HG03159 (cell line): ENCODE measurements around the gene FGD2.
"Not testable (repeated sequence)": the region's sequence is repeated elsewhere in the genome, so short reads cannot be mapped to it uniquely, and the experiment has no call there.

Experiments
- ATAC-seq: cut with Tn5 transposase; IDR thresholded peaks from one replicate; pipeline ENCODE4 v1.9.1; 2021; ENCODE audit warnings: mild to moderate bottlenecking, moderate library complexity; ENCODE audit not compliant: unreplicated experiment

Gene FGD2

DNA sequence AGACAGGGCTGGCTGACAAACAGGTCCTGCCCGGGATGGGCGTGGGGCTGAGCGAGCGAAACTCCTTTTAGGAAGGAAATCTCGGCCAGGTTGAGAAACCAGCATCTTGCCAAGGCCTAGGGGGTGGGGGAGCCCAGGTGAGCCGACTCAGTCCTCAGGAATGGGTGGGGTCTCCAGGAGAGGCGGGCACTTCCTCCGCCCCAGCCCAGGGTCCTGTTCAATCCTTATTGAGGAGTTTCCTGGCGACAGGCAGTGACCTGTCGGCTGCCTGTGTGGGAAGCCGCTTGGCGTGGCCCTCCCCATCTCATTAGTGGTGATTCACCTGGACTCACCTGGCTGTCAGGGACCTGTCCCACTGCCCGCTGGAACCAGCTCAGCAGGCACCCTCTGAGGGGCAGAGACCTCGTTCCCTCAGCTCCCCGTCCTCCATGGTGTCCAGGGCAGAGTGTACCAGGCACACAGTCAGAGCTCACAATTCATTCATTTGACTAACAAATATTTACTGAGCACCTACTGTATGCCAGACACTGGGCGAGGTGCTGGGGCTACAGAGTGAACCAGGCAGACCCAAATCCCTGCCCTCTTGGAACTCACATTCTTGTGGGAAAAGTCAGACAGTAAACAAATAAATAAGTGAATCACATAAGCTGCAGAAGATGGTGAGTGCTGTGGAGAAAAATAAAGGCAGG lies 51.1 kb downstream of the FGD2 start:
- ATAC-seq, result no peak

DNA sequence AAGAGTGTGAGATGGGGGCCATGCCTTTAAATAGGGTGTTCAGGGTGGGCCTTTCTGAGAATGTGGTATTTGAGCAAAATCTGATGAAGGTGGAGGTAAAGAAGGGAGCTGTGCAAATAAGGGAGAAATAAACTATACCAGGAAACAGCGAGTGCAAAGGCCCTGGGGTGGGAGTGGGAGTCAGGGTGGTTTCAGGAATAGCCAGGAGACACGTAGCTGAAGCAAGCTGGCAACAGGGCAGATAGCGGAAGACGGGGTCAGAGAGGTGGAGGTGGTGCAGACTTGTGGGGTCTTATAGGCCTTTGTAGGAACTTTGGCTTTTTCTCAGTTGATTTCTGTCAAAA lies 51.6 kb downstream of the FGD2 start:
- ATAC-seq, result no peak

DNA sequence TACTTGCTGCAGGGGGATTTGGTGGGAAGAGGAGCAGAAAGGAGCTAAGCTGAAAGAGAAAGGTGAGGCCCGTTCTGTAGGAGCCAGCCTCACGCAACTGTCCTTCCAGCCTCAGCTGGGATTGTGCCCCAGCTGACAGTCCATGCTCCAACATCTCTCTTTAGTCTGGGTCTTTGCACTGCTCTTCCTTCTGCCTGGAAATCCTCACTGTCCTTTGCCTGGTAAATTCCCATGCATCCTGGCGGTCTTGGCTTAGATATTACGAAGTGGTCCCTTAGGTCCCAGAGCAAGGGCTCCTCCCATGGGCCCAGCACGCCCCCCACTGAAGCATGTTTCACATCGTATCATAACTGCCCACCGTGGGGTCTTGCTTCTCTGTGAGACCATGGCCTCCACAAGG lies 52.2 kb downstream of the FGD2 start:
- ATAC-seq, result no peak

DNA sequence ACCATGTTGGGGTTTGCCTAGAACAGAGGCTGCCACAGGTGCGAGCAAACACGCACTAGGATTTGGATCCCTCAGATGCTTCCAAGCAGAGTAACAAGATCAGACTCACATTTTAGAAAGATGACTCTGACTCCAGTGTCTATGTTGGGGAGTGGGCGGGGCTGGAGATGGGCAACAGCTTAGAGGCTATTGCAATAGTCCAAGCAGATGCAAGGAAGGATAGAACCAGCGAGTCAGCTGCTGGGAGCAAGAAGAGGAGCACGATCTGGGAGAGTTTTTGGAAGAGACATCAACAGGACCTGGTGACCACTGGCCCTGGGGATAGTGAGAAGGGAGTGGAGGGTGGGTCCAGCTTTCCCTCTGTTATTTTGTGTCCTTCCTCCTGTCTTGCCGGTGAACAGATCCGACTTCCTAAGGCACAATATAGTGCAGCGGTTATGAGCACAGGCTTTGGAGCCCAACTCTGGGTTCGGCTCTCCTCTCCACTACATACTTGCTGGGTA lies 52.7 kb downstream of the FGD2 start:
- ATAC-seq, result no peak

DNA sequence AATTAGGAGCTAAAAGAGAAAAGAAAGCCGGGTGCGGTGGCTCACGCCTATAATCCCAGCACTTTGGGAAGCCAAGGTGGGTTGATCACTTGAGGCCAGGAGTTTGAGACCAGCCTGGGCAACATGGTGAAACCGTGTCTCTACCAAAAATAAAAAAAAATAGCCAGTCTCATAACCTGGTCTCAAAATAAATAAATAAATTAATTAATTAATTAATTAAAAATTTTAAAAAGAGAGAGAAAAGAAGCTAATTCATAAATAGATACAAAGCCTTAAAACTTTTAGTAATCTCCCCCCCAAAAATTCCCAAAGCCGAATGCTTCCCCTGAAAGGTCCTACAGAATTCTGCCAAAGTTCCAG lies 53.5 kb downstream of the FGD2 start:
- not testable (repeated sequence) for ATAC-seq

DNA sequence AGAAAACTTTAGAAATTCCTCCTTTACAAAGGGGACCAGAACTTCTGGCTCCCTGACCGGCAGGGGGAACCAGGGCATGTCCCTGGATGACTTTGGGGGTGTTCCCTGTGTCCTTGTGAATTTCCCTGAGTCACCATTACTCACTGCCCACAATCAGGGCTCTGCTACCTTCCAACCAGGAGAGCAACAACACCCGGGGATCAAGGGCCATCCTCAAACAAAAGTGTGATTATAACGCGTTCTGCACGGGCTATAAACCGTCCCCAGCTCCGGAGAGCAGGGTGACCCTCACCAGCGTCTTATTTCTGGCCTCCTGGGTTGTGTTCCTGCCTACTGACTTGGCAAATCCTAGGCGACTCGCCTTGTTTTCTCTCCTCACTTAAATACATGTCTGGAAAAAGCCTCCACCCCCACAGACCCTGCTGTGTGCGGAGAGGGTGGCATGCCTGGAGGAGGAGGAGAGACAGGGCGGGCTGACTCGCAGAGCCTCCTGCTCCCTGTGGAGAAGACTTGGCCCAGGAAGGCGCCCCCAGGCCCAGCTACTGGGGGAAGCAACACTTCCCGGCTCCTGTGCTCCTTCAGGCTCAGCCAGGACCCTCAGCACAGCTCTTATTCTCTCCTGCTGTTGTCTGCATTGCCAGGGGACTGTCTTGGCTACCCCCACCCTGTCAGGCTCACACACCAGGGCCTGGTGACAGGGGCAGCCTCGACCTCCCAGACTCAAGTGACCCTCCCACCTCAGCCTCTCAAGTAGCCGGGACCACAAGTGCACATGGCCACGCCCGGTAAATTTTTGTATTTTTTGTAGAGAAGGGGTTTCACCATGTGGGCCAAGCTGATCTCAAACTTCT lies 54.1 kb downstream of the FGD2 start:
- no peak for ATAC-seq

DNA sequence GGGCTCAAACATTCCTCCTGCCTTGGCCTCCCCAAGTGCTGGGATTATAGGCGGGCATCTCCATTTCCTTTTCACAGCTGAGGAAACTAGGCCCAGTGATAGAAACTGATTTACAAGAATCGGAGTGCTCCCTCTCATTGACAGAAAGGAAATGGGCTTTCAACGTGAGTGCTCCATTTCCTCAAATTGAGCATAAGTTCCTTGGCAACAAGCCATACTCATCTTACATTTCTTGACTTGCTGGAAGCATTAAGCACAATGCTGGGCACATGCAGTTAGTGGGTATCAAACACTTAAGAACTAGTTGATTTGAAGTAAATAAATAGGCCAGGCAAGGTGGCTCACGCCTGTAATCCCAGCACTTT lies 54.7 kb downstream of the FGD2 start:
- ATAC-seq, result no peak

DNA sequence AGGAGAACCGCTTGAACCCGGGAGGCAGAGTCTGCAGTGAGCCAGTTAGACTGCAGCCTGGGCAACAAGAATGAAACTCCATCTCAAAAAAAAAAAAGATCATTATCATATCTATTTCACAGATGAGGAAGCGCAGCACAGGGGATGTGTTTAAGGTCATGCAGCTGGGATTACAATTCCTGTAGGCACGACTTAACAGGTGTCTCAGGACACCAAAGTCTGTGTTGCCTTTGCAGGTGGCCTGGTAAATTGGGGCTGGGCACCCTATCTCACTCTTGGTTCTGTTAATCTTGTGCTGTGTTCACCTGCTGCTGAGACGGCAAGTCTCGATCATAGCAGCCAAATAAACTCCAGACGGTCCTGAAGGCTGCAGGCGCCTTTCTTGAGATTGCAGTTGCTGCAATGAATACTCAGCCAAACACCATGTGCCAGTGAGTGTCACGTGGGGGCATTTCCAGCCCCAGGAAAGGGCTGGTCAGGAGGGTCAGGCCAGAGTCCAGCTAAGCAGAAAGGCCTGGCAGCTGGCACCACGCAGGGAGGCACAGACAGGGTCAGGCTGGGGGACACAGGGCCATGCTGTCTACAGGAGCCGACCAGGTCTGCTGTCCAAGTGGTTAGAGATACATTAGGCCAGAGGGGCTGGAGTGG lies 55.8 kb downstream of the FGD2 start:
- no peak for ATAC-seq

DNA sequence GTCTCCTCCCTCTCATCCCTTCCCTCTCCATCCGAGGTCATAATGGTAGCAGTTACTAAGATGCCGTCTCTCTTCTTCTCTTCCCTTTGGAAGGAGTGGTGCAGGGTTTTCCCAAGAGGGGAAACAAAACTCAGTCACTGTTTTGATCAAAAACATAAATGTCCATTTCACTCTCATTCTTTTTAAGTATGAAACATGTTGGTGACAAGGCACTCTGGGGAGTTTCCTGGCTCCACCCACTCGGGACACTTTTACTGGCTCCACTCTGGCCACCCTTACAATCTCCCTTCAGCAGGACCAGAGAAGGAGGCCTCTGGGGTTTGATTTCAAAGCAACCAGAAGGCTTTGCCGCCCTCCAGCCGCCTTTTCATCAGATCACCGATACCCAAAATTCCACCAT lies 57.0 kb downstream of the FGD2 start:
- no peak for ATAC-seq

DNA sequence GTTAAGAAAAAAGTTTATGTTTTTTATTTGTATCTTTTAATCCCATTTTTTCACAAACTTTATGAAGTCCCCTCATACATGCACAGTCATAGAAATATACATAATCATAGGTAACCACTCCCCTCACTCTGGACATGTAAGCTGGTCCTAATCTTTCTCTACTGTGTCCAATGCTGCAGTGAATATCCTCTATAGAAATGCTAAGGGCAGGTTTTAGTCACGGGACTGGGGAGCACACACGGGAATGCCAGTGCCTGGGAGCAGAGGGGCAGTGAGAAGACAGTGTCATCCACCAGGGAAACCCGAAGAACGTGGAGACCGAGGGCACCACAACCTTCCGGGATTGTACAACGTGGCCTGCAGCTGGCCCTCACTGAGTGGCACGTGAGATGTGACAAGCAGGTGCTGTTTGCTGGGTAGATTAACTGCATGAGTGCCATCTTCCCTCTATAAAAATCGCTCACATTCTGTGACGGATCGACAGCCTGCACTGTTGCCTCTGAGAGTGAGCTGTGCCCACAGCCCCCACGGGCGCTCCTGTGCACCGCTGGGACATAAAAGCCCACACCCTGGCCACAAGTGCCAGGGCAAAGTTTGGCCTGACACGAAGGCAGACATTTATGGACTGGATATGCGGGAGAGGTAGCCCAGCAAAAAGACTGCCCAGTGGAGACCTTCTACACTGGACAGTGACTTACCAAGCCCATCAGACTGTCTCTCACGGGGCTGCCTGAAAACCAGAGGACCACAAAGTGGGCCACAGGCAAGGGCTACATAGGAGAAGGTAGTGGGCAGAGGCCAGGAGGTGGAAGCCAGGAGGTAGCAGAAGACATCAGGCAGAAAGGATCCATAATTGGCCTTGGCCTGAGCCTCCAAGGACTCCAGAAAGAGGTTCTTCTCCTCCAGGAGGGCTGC lies 63.2 kb downstream of the FGD2 start:
- no peak for ATAC-seq

DNA sequence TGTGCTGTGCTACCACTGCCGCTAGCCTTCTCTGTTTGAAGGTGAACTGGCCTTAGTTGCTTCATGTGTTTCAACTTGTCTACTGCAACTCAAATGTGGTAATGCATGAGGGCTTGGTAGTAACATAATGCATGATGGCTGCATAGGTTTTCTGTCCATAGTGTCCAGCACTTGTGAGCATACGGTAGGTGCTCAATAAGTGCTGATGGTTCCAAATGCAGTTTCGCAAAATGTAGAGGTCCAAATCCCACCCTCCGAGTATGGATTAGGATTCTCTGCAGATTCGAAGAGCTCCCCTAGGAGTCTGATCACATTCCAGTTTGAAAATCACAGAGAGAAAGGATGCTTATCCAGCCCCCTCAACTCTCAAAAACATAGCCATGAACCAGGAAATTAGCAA lies 64.2 kb downstream of the FGD2 start:
- no peak for ATAC-seq

DNA sequence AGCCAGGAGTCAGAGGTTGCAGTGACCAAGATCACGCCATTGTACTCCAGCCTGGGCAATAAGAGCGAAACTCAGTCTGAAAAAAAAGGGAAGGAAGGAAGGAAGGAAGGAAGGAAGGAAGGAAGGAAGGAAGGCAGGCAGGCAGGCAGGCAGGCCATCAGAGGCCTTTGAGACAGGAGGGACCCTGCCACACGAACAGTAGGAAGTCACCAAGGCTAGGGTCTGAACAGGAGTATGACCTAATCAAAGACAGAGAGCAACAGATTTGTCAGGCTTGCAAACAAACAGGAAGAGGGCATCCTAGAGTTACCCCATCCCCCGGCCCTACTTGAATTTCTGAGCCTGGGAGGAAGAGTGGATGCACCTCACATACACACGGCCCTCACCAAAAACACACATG lies 67.1 kb downstream of the FGD2 start:
- no peak for ATAC-seq

DNA sequence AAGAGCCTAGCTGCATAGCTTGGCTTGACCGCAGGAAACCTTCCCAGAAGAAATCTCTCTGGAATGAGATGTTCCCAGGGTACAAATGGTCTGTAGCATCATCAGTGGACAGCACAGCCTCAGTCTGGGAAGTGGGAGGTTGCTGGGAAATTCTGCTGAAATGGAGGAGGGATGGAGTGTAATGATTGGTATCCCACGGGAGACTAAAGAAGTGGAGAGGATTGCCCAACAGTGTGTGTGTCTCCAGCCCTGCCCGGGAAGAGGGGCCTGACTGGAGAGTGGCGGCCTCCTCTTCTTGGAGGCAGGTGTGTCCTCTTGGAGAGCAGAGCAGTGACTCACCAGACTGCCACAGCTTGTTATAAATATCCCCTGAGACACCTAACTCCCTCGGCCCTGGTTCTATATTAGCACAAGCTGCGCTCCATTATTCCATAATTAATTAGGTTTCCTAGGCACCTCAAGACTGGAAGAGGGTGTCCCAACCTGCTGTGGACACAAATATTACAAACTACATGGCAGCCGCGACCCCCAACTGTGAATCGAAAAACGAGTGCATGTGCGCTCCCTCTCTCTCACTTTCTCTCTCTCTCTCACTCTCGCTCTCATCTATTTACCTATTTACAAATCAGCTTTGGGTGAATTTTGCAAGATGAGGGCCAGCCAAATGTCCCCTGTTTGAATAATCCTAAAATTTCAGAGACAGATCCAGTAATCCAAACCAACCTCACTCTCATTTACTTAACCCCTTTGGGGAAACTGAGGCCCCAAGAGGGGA lies 68.8 kb downstream of the FGD2 start:
- no peak for ATAC-seq

DNA sequence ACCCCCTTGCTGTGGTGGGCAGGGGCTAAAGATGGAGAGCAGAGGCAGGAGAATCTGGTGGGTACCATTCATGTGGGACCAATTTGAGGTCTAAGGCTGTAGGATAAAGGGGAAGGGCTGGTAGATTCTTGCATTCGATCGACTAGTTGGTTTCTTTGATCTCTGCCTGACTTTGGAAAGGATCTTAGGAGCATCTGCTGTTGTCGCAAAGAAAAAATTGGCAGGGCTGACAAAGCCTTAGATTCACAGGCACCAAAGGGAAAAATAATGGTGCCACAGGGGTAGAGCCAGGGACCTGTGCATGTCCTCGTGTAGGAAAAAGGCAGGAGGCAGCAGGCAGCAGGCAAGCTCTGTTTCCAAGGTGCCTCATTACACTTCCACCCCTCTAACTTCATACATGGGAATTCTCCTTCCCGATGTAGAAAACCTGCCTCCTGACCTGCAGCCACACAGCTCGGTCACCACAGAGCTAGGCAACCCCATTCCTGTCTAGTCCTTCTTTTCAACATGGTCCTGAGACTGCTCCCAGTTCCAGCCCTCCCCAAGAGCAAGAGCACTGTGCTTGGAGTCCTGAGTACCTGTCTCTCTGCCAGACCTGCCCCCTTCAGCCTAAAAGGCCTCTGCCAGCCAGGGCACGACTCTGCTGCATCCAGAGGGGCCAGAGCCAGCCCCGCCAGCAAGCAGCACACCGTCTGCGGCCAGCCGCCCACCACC lies 71.9 kb downstream of the FGD2 start:
- ATAC-seq, result no peak

DNA sequence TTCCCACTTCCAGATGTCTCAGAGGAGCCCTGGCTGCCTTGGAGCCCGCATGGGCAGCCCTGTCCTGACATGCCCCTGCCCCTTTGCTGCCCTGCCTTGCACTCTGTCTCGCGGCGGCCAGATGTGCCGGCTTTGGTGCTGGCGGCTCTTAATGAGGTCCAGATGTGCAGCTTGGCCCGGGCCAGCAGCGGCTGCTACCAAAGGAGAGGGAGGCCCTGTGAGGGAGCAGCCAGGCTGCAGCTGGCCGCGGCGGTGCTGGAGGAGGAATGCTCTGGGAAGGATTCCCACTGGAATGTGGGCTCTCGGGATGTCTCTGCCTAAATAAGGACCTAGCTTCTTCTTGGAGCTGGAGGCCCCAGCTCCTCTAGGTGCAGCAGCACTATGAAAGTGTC lies 72.4 kb downstream of the FGD2 start:
- no peak for ATAC-seq
